ENCODE results near the gene PDZD4.

GRCh38 chrX:153804621-153805020 is 25.7 kb downstream of the PDZD4 start:
- no peak for TF ChIP-seq CTCF (IDR thresholded peaks at IDR 0.05)
- no peak for TF ChIP-seq POLR2A (IDR thresholded peaks at IDR 0.05; ENCODE audit: low read depth)
- TF ChIP-seq EP300 (IDR thresholded peaks at IDR 0.05): no peak
